Neuron (in vitro differentiated cells): ENCODE results near the gene BCKDK.
A peak's percentile ranks its signal among the peaks of the same experiment; 100 is the strongest.
"Not testable (repeated sequence)": the region's sequence is repeated elsewhere in the genome, so short reads cannot be mapped to it uniquely, and the experiment has no call there.

Experiments used
- H2AFZ ChIP-seq: one replicate; pipeline ENCODE4 v1.6.1; 2013; ENCODE audit warnings: low read depth, mild to moderate bottlenecking, inconsistent platforms, low read length, moderate library complexity
- H3K27me3 ChIP-seq: one replicate; pipeline ENCODE4 v1.6.1; 2013; ENCODE audit warnings: low read length; ENCODE audit not compliant: insufficient read depth
- H3K36me3 ChIP-seq: one replicate; pipeline ENCODE4 v1.6.1; 2013; ENCODE audit warnings: low read length; ENCODE audit not compliant: insufficient read depth
- H3K4me1 ChIP-seq: one replicate; pipeline ENCODE4 v1.6.1; 2013; ENCODE audit warnings: low read length; ENCODE audit not compliant: insufficient read depth
- H3K4me3 ChIP-seq: 2 replicates; pipeline ENCODE4 v1.5.1; 2013; ENCODE audit warnings: mild to moderate bottlenecking, low read length, moderate library complexity
- H3K9me3 ChIP-seq: one replicate; pipeline ENCODE4 v1.6.1; 2013; ENCODE audit warnings: low read length

BCKDK gene

GRCh38 chr16:31141071-31141469 is 32.9 kb downstream of the BCKDK start:
- not testable (repeated sequence) for H3K4me1 ChIP-seq, H3K9me3 ChIP-seq, H3K27me3 ChIP-seq, H3K36me3 ChIP-seq, H2AFZ ChIP-seq
- H3K4me3 ChIP-seq, result peak overlapping the region; percentile 49

DNA sequence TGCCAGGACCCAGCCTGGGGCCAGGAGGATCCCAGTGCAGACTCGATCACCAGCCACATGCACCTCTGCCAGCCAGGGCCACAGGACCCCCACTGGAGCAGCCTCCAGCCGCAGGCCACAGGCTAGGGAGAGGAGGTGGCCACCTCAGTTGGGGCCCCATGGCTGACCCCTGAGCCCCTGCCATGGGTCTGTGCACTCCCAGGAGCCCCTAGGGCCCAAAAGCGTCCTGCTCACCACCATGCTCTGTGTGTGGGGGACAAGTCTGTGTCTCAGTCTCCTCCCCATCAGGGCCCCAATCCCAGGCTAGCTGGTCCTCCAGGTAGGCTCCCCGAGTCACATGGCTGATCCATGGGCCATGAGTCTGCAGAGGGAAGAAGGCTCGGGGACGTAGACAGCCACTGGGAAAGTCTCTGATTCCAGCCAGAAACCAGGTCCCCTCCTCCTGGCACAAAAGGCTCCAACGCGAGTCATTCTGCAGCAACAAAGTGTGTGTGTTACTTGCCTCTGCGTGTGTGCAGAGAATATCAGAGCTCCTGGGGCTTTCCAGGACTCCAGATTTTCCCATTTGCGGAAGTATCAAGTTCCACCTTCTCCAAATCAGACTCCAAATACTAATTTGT is 33.4 kb downstream of the BCKDK start:
- H3K27me3 ChIP-seq, result peaks cover 11% of the 10 kb centered on the region
- H3K36me3 ChIP-seq, result no peaks in the 10 kb centered on the region
- H3K4me3 ChIP-seq, result peak overlapping the region; percentile 49
- peak overlapping the region; percentile 50 for H2AFZ ChIP-seq
- H3K9me3 ChIP-seq, result no peaks in the 10 kb centered on the region
- H3K4me1 ChIP-seq, result peaks cover 6% of the 10 kb centered on the region

- peak overlapping the region; percentile 96 for H2AFZ ChIP-seq
- peaks cover 6% of the 10 kb centered on the region for H3K4me1 ChIP-seq
- no peaks in the 10 kb centered on the region for H3K36me3 ChIP-seq
- H3K27me3 ChIP-seq, result peaks cover 17% of the 10 kb centered on the region
- H3K9me3 ChIP-seq, result no peaks in the 10 kb centered on the region
- peak overlapping the region; percentile 49 for H3K4me3 ChIP-seq
Measured at GRCh38 chr16:31142109-31143010, 34.2 kb downstream of the BCKDK start.

DNA sequence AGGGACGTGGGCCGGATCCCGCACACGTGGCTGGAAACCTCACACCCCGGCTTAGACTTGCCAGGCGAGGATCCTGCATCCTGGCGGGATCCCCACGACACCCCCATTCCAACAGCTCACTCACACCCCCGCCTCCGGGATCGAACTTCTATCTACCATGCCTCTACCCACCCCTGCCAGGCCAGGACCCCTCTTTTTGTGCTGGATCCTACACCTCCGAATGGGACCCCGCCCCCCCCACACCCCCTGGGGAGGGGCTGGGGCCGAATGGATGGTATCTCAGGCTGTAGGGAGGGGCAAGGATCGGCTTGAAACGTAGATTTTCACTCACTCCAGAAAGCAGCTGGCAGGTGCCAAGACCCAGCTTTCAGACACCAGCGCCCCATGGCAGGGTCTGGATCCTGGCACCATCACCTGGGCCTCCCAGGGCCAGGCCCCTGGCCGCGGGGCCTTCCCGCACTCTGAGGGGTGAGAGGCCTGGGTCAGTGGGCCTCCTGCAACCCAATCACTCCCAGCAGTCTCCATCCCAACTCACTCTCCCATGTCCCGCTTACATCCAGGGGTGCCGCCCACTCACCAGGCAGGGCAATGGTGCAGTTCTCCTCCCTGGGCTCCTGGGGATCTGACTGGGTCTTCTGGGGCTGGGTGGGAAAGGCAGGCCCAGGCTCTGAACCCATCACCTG is 35.0 kb downstream of the BCKDK start:
- Histone ChIP-seq H2AFZ (peak overlapping the region; percentile 96), H3K36me3 (no peaks in the 10 kb centered on the region), H3K27me3 (peaks cover 25% of the 10 kb centered on the region), H3K9me3 (peaks cover 4% of the 10 kb centered on the region), H3K4me3 (no peak overlapping the region), H3K4me1 (peaks cover 6% of the 10 kb centered on the region)

DNA sequence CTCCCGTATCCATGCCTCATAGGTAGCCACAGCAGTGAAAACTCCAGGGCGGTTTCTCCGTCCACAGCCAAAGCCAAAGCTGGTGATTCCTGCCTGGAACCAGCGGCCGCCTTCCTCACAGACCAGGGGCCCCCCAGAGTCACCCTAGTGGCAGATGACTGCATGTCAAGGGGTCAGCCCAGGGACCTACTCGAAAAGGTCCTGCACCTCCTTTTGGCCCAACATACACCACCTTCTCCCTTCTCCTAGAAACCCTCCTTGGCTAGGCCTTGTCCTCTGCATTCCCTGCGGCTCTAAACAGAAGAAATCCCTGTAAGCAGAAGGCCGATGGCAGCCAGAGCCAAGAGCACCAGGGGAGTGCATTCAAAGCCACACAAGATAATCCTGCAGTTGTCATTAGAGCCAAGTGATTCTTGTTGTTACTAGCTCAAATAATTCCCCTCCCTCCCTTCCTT is 35.5 kb downstream of the BCKDK start:
- Histone ChIP-seq H2AFZ (no peak overlapping the region), H3K9me3 (peaks cover 6% of the 10 kb centered on the region), H3K4me3 (no peak overlapping the region), H3K27me3 (peaks cover 31% of the 10 kb centered on the region), H3K4me1 (peaks cover 6% of the 10 kb centered on the region), H3K36me3 (no peaks in the 10 kb centered on the region)

DNA sequence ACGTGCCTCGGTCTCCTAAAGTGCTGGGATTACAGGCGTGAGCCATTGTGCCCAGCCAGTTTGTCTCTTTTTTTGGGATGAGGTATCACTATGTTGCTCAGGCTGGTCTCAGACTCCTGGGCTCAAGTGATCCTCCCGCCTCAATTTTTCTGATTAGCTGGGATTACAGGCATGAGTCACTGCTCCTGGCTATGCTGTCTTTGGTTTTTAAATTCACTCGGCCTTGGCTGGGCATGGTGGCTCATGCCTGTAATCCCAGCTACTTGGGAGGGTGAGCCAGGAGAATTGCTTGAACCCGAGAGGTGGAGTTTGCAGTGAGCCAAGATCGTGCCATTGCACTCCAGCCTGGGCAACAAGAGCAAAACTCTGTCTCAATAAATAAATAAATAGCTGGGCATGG is 36.2 kb downstream of the BCKDK start:
- not testable (repeated sequence) for H3K9me3 ChIP-seq, H2AFZ ChIP-seq, H3K4me1 ChIP-seq, H3K4me3 ChIP-seq, H3K36me3 ChIP-seq
- H3K27me3 ChIP-seq, result peaks cover 38% of the 10 kb centered on the region

DNA sequence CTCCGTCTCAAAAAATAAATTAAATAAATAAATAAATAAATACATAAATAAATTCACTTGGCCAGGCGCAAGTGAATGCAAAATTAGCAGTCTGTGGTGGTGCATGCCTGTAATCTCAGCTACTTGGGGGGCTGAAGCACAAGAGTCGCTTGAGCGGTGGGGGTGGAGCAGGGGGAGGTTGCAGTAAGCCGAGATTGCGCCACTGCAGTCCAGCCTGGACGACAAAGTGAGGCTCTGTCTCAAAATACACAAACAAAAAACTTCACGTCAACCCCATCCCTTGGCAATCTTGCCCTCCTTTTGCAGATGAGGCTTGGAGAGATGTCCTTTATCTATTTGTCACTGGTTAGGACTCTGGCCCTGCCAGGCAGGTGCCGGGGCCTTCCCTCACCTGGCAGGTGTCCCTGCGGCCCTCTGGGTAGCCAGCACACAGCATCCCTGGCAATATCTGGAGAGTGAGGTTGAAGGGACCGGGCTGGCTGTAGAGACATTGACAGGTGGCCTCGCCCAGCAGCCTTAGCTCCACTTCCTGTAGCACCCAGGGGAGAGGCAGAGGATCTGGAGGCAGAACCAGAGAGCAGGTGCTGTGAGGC is 37.3 kb downstream of the BCKDK start:
- Histone ChIP-seq H3K9me3 (peaks cover 6% of the 10 kb centered on the region), H3K27me3 (peaks cover 44% of the 10 kb centered on the region), H3K4me1 (peaks cover 6% of the 10 kb centered on the region), H2AFZ (no peak overlapping the region), H3K4me3 (no peak overlapping the region), H3K36me3 (no peaks in the 10 kb centered on the region)

DNA sequence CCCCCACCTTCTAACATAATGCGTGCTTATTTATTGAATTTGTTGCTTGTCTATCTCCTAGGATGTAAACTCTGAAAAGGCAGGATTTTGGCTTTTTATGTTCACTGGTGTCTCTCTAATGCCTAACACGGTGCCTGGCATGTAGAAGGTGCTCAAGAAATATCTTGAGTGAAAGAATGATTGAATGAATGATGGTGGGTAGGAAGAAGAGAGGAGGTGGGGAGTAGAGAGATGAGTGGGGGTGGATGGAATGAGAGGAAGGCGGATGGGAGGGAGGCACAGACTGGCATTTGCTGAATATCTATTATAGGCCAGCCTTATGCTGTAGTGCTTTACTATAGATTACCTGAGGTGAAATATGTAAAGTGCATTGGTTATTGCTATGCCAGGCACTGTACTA is 39.4 kb downstream of the BCKDK start:
- Histone ChIP-seq H3K27me3 (peaks cover 45% of the 10 kb centered on the region), H2AFZ (no peak overlapping the region), H3K36me3 (no peaks in the 10 kb centered on the region), H3K9me3 (peaks cover 6% of the 10 kb centered on the region), H3K4me1 (no peaks in the 10 kb centered on the region), H3K4me3 (no peak overlapping the region)

DNA sequence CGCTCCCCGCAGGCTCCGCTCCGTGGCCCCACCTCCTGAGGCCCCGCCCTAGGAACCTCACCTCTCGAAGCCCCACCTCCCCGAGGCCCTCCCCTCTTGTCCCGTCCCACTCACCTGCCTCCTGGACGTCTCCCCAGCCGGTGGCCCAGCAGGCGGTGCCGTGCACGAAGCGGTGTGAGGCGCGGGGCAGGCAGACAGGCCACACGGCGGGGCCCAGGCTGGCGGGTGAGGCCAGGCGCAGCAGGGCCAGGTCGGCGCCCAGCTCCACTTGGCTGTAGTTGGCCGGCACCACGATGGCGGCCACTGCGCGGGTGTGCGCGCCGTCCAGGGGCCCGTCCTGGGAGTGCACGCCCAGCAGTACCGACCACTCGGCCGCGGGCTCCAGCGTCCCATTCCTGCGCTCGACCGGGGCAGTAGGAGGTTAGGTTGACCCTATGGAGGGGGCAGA is 40.1 kb downstream of the BCKDK start:
- no peak overlapping the region for H3K4me3 ChIP-seq
- H3K9me3 ChIP-seq, result peaks cover 6% of the 10 kb centered on the region
- no peaks in the 10 kb centered on the region for H3K36me3 ChIP-seq
- H2AFZ ChIP-seq, result no peak overlapping the region
- no peaks in the 10 kb centered on the region for H3K4me1 ChIP-seq
- peaks cover 45% of the 10 kb centered on the region for H3K27me3 ChIP-seq

DNA sequence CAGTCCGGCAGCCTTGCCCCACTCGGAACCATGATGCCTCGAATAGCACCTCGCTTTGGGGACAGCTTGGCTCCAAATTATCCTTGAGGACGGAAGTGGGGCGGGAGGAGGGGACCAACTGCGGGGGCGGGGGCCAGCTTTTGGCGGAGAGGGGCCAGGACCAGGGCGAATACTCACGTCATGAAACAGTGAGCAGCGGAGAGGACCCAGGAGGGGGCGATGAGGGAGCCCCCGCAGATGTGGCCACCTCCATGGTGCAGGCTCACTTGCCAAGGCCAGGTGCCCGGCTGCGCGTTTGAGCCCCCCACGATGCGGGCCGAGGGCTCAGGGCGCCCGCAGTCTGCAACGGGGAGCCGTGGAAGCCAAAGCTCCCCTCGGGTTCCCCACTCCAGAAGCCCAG is 40.7 kb downstream of the BCKDK start:
- Histone ChIP-seq H3K9me3 (peaks cover 6% of the 10 kb centered on the region), H2AFZ (no peak overlapping the region), H3K4me1 (no peaks in the 10 kb centered on the region), H3K4me3 (no peak overlapping the region), H3K27me3 (peaks cover 45% of the 10 kb centered on the region), H3K36me3 (no peaks in the 10 kb centered on the region)

GRCh38 chr16:31149332-31149731 is 41.1 kb downstream of the BCKDK start:
- Histone ChIP-seq H3K27me3 (peaks cover 45% of the 10 kb centered on the region), H2AFZ (no peak overlapping the region), H3K4me3 (no peak overlapping the region), H3K4me1 (no peaks in the 10 kb centered on the region), H3K9me3 (peaks cover 6% of the 10 kb centered on the region), H3K36me3 (no peaks in the 10 kb centered on the region)

DNA sequence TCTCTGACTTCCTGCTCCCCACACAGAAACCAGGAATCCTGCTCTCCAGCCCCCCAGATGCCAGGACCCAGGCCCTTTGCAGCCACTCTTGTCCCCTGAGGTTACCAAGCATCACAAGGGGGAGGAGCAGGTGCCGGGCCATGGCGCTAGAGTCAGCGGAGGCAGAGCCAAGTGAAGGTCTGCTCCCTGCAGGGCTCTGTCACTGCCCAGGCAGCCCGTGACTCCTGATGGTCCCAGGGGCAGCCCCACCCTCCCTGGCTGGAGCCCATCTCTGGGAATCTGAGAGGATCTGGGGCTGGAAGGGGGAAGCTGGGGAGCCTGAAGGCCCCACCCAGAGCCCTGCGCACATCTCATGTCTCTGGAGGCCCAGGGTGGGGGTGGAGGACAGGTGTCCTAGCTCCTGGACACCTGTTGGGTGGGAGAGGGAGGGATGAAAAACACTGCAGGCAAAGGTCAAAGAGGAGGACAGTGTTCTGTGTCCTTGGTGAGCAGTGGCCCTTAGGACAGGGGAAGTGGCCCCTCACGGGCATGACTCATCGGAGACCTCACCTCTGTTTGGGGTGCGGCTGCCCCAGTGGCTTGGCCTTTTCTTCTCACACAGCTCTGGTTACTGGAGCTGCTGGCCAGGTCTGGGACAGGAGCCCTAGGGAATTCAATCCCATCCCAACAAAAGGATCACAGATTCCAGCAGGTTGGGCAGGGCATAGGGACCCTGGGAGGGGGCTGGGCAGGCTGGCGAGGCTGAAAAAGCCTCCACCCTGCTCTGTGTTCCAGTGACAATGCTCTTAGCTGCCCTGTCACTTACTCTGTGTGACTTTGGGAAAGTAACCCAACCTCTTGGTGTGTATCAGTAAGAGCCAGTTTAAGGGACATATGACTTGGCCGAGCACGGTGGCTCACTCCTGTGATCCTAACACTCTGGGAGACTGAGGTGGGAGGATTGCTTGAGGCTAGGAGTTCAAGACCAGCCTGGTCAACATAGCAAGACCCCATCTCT is 42.0 kb downstream of the BCKDK start, which contains the start of gene PRSS36:
TSS of gene PRSS36 (minus strand) at position 173 of the 997 bp plus-strand sequence. CDS start at position 142, 31 bp downstream.
- H3K36me3 ChIP-seq, result no peaks in the 10 kb centered on the region
- H3K4me3 ChIP-seq, result no peak within 1 kb of the TSS
- no peak within 1 kb of the TSS for H2AFZ ChIP-seq
- peaks cover 45% of the 10 kb centered on the region for H3K27me3 ChIP-seq
- peaks cover 6% of the 10 kb centered on the region for H3K9me3 ChIP-seq
- H3K4me1 ChIP-seq, result no peaks in the 10 kb centered on the region
